ENCODE measurements around the gene NPFF.
A peak's percentile ranks its signal among the peaks of the same experiment; 100 is the strongest.
"Not testable (repeated sequence)": the region's sequence is repeated elsewhere in the genome, so short reads cannot be mapped to it uniquely, and the experiment has no call there.

The NPFF gene

GRCh38 chr12:53506881-53507602 lies at the start of gene NPFF:
NPFF (minus strand) TSS chr12:53507484; CDS start chr12:53507474, 10 bp downstream.
- DNase-seq, result no peak

- DNase-seq, result no peak
Observed at GRCh38 chr12:53552361-53553327, 45.4 kb upstream of the NPFF start.

GRCh38 chr12:53551889-53552291 lies 44.6 kb upstream of the NPFF start:
- no peak for DNase-seq

- no peak for DNase-seq
Observed at GRCh38 chr12:53550595-53550994, 43.3 kb upstream of the NPFF start.

- not testable (repeated sequence) for DNase-seq
Observed at GRCh38 chr12:53550131-53550530, 42.8 kb upstream of the NPFF start.

- not testable (repeated sequence) for DNase-seq
Observed at GRCh38 chr12:53548354-53548753, 41.1 kb upstream of the NPFF start.

- DNase-seq, result peak; percentile 65
Observed at GRCh38 chr12:53543539-53543938, 36.3 kb upstream of the NPFF start.

- DNase-seq, result no peak
Observed at GRCh38 chr12:53539526-53539925, 32.2 kb upstream of the NPFF start.

- no peak for DNase-seq
Observed at GRCh38 chr12:53538209-53538689, 31.0 kb upstream of the NPFF start.

- DNase-seq, result no peak
Observed at GRCh38 chr12:53536962-53537361, 29.7 kb upstream of the NPFF start.

GRCh38 chr12:53533471-53533870 lies 26.2 kb upstream of the NPFF start:
- no peak for DNase-seq

GRCh38 chr12:53532524-53533445 lies 25.5 kb upstream of the NPFF start:
- DNase-seq, result no peak

- no peak for DNase-seq
Observed at GRCh38 chr12:53532021-53532420, 24.7 kb upstream of the NPFF start.

GRCh38 chr12:53530920-53531319 lies 23.6 kb upstream of the NPFF start:
- DNase-seq, result no peak

- no peak for DNase-seq
Observed at GRCh38 chr12:53530061-53530460, 22.8 kb upstream of the NPFF start.

GRCh38 chr12:53524476-53524875 lies 17.2 kb upstream of the NPFF start:
- DNase-seq, result no peak

GRCh38 chr12:53523131-53523530 lies 15.8 kb upstream of the NPFF start:
- DNase-seq, result no peak

GRCh38 chr12:53518381-53518780 lies 11.1 kb upstream of the NPFF start:
- no peak for DNase-seq

GRCh38 chr12:53516758-53517455 lies 9.6 kb upstream of the NPFF start:
- DNase-seq, result no peak

- no peak for DNase-seq
Observed at GRCh38 chr12:53515291-53515680, 8.0 kb upstream of the NPFF start.

GRCh38 chr12:53514628-53515290 lies 7.5 kb upstream of the NPFF start:
- DNase-seq, result no peak

All from CD4-positive, alpha-beta T cell treated with Interleukin-21 for 1 hour (primary cell).